Left ventricle myocardium inferior (tissue), 1 donor: ENCODE data around the gene LAMTOR1. TPM values are rescaled to one million over a fixed set of nuclear protein-coding genes. Genes with fewer than 3 reads are reported as not detected.

Experiments
- DNase-seq: peaks from one replicate; pipeline ENCODE4 v3.0.0-alpha.2; 2020
- H3K27ac ChIP-seq: fragments of 200-600 bp; replicated peaks from 2 replicates; pipeline ENCODE4 v1.8.0; 2021
- H3K27me3 ChIP-seq: fragments of 200-600 bp; 2 replicates; pipeline ENCODE4 v1.8.0; 2021; ENCODE audit warnings: low read depth
- H3K36me3 ChIP-seq: fragments of 200-600 bp; 2 replicates; pipeline ENCODE4 v1.8.0; 2021
- H3K4me1 ChIP-seq: fragments of 200-600 bp; 2 replicates; pipeline ENCODE4 v1.8.0; 2021
- H3K4me3 ChIP-seq: fragments of 200-600 bp; 2 replicates; pipeline ENCODE4 v1.8.0; 2021; ENCODE audit warnings: mild to moderate bottlenecking, moderate library complexity
- H3K9me3 ChIP-seq: fragments of 200-600 bp; replicated peaks from 2 replicates; pipeline ENCODE4 v1.8.0; 2021
- CTCF ChIP-seq: fragments of 200-600 bp; IDR thresholded peaks from 2 replicates; pipeline ENCODE4 v1.8.0; 2021; ENCODE audit warnings: antibody characterized with exemption, mild to moderate bottlenecking, borderline replicate concordance
- intact Hi-C: fragments of 100-400 bp; cut with micrococcal nuclease; formaldehyde crosslinking; loops from one replicate; pipeline ENCODE4 v1.11.0; 2022
- total RNA-seq: library from RNA; stranded (reverse); fragmentation: NEBNext Ultra II Directional; extraction: Animal tissue kit (Norgen Biotek cat#: 25700); gene quantifications from one replicate; pipeline ENCODE4 v1.2.1, GENCODE V29; 2021
- donor health status: DM: no; HTN: yes; CAD: no; lungs with severe emphysema.

Gene LAMTOR1
- total RNA-seq, 1 donor from 2014 or later: 82.0 TPM

GRCh38 chr11:72081184-72081644, 21.9 kb downstream of the LAMTOR1 start:
- intact Hi-C loops: no loop called here
- Histone ChIP-seq H3K4me1 (peaks cover 22% of the 10 kb centered on the region), H3K27ac (peak overlapping the region; percentile 87), H3K27me3 (no peaks in the 10 kb centered on the region), H3K9me3 (no peaks in the 10 kb centered on the region), H3K4me3 (peak overlapping the region; percentile 79), H3K36me3 (peaks cover 2% of the 10 kb centered on the region)
- no peak for TF ChIP-seq CTCF
- DNase-seq: no peak

GRCh38 chr11:72080326-72081183, 22.5 kb downstream of the LAMTOR1 start, which contains the start of the genes LRRC51 and NUMA1:
Gene LRRC51, plus strand, starts transcription at chr11:72080850. Its CDS starts 8,234 bp downstream, at chr11:72089084.
Gene NUMA1, minus strand, starts transcription at chr11:72080542. Its CDS starts 44,599 bp downstream, at chr11:72035943.
- DNase-seq: peak; percentile 99
- intact Hi-C loops: no loop called here
- Histone ChIP-seq H3K4me1 (peaks cover 22% of the 10 kb centered on the region), H3K27me3 (no peaks in the 10 kb centered on the region), H3K36me3 (peaks cover 7% of the 10 kb centered on the region), H3K9me3 (no peaks in the 10 kb centered on the region), H3K4me3 (peak within 1 kb of the TSS; percentile 79), H3K27ac (peak within 1 kb of the TSS; percentile 87)
- TF ChIP-seq CTCF: no peak

- no peaks in the 10 kb centered on the region for H3K9me3 ChIP-seq
- intact Hi-C loops: no loop called here
- DNase-seq: no peak
- H3K4me1 ChIP-seq: peaks cover 22% of the 10 kb centered on the region
- TF ChIP-seq CTCF: no peak
- H3K27me3 ChIP-seq: no peaks in the 10 kb centered on the region
- H3K36me3 ChIP-seq: peaks cover 7% of the 10 kb centered on the region
- H3K27ac ChIP-seq: peak overlapping the region; percentile 87
- H3K4me3 ChIP-seq: peak overlapping the region; percentile 79
Measured at GRCh38 chr11:72079819-72080325, 23.2 kb downstream of the LAMTOR1 start.

GRCh38 chr11:72078477-72078876, 24.6 kb downstream of the LAMTOR1 start:
- Histone ChIP-seq H3K9me3 (no peaks in the 10 kb centered on the region), H3K27me3 (no peaks in the 10 kb centered on the region), H3K27ac (no peak overlapping the region), H3K4me1 (peaks cover 22% of the 10 kb centered on the region), H3K36me3 (peaks cover 7% of the 10 kb centered on the region), H3K4me3 (no peak overlapping the region)
- no peak for DNase-seq
- no peak for TF ChIP-seq CTCF
- intact Hi-C loops: no loop called here

- peaks cover 7% of the 10 kb centered on the region for H3K36me3 ChIP-seq
- H3K4me1 ChIP-seq: peaks cover 25% of the 10 kb centered on the region
- no peak for TF ChIP-seq CTCF
Measured at GRCh38 chr11:72075756-72076155, 27.3 kb downstream of the LAMTOR1 start.

More at GRCh38 chr11:72075756-72076155, 27.3 kb downstream of the LAMTOR1 start:
- Histone ChIP-seq H3K4me3 (no peak overlapping the region), H3K9me3 (no peaks in the 10 kb centered on the region), H3K27me3 (no peaks in the 10 kb centered on the region), H3K27ac (no peak overlapping the region)
- DNase-seq: no peak
- intact Hi-C loops: no loop called here
